K562 (cell line): ENCODE results near the gene CCT7. TPM values are rescaled to one million over a fixed set of nuclear protein-coding genes. Genes with fewer than 3 reads are reported as not detected.

ENCODE experiments used
- EP400 ChIP-seq: fragments of 450-650 bp; IDR thresholded peaks from 2 replicates; pipeline ENCODE4 v1.6.1; 2017; ENCODE audit warnings: antibody characterized with exemption, mild to moderate bottlenecking, moderate library complexity
- ESRRA ChIP-seq: fragments of 450-650 bp; IDR thresholded peaks from 2 replicates; pipeline ENCODE4 v1.6.1; 2014; ENCODE audit warnings: low read depth, mild to moderate bottlenecking, moderate library complexity, borderline replicate concordance
- FUS ChIP-seq: fragments of 200-400 bp; formaldehyde crosslinking; optimal IDR thresholded peaks from 2 replicates; pipeline ENCODE3; 2017; ENCODE audit warnings: low read depth, low read length
- HMG20B ChIP-seq: fragments of 250-450 bp; sonication (Bioruptor Pico); IDR thresholded peaks from 2 replicates; pipeline ENCODE4 v1.5.0; 2021; ENCODE audit warnings: mild to moderate bottlenecking
- KLF13 ChIP-seq: fragments of 450-650 bp; IDR thresholded peaks from 2 replicates; pipeline ENCODE4 v1.6.1; 2016; ENCODE audit warnings: missing genetic modification characterization, low read depth, mild to moderate bottlenecking, missing compliant biosample characterization, moderate library complexity, borderline replicate concordance
- KLF6 ChIP-seq: fragments of 250-450 bp; sonication (Bioruptor Pico); IDR thresholded peaks from 2 replicates; pipeline ENCODE4 v1.4.0; 2020; ENCODE audit warnings: mild to moderate bottlenecking, moderate library complexity, borderline replicate concordance
- LCOR ChIP-seq: sonication (generic); formaldehyde crosslinking; IDR thresholded peaks from 2 replicates; pipeline ENCODE4 v1.8.0; 2022; ENCODE audit warnings: mild to moderate bottlenecking, missing genetic modification reagents
- POLR2B ChIP-seq: fragments of 450-650 bp; IDR thresholded peaks from 2 replicates; pipeline ENCODE4 v1.6.1; 2018; ENCODE audit warnings: low read depth; ENCODE audit not compliant: partially characterized antibody
- RBM34 ChIP-seq: fragments of 200-400 bp; formaldehyde crosslinking; IDR thresholded peaks from 2 replicates; pipeline ENCODE4 v1.6.1; 2018; ENCODE audit warnings: low read length, borderline replicate concordance; ENCODE audit not compliant: insufficient read depth
- TCF7 ChIP-seq: sonication (generic); IDR thresholded peaks from 2 replicates; pipeline ENCODE4 v1.6.1; 2016; ENCODE audit warnings: antibody characterized with exemption, borderline replicate concordance
- TCF7L2 ChIP-seq: fragments of 150-350 bp; IDR thresholded peaks from 2 replicates; pipeline ENCODE4 v1.6.1; 2016; ENCODE audit warnings: low read depth, mild to moderate bottlenecking, low read length, moderate library complexity
- YY1 ChIP-seq, 3 experiments: IDR thresholded peaks; 2 replicates each; pipeline ENCODE4 v1.6.1; 2011; ENCODE audit warnings: low read length in 2 of 3, mild to moderate bottlenecking in 2 of 3, moderate library complexity in 2 of 3, borderline replicate concordance in 1 of 3, control low read depth in 1 of 3, low read depth in 1 of 3; ENCODE audit not compliant: insufficient read depth in 3 of 3, insufficient replicate concordance in 2 of 3, control insufficient read depth in 1 of 3, insufficient read length in 1 of 3; ENCODE audit errors: extremely low read depth in 1 of 3
- ZNF274 ChIP-seq: IDR thresholded peaks from 2 replicates; pipeline ENCODE4 v1.6.1; 2011; ENCODE audit warnings: low read depth, mild to moderate bottlenecking, low read length, moderate library complexity, borderline replicate concordance
- ZNF282 ChIP-seq: sonication (generic); formaldehyde crosslinking; IDR thresholded peaks from 2 replicates; pipeline ENCODE4 v1.8.1; 2023; ENCODE audit warnings: missing genetic modification reagents
- polyA plus RNA-seq, 8 experiments: library from polyadenylated mRNA; depleted of rRNA in 4 of 8; stranded (reverse) in 5 of 8; unstranded in 3 of 8; fragments of >200 nt; fragmentation: Nextera tagmentation in 2 of 8; fragmentation: Illumina TruSeq in 1 of 8; extraction: Ambion mirVana in 2 of 8; extraction: Trizol in 1 of 8; gene quantifications; 2 replicates each; pipeline versions ENCODE4 v1.2.1 to v1.2.3, GENCODE V29; 2011 to 2014; ENCODE audit warnings: inconsistent platforms in 1 of 8, missing spikeins in 1 of 8
- total RNA-seq, 7 experiments: library from RNA; depleted of rRNA in 6 of 7; stranded (reverse); fragments of >200 nt in 6 of 7; fragmentation: Illumina TruSeq in 2 of 7; extraction: Trizol in 2 of 7; gene quantifications; 2 replicates each; pipeline versions ENCODE4 v1.2.1 to v1.2.3, GENCODE V29; 2011 to 2021; ENCODE audit warnings: low replicate concordance in 1 of 7
- TF ChIP-seq, protein P1 (sequence below): sonication (generic); formaldehyde crosslinking; IDR thresholded peaks from 2 replicates; pipeline ENCODE4 v1.8.1; 2023; ENCODE audit warnings: mild to moderate bottlenecking, missing genetic modification reagents
- TF ChIP-seq, protein P2 (sequence below): sonication (generic); formaldehyde crosslinking; IDR thresholded peaks from 2 replicates; pipeline ENCODE4 v1.8.0; 2023; ENCODE audit warnings: mild to moderate bottlenecking, missing genetic modification reagents
- TF ChIP-seq, protein P3 (sequence below): fragments of 250-450 bp; sonication (Bioruptor Pico); IDR thresholded peaks from 2 replicates; pipeline ENCODE4 v1.8.0; 2021; ENCODE audit warnings: borderline replicate concordance, mild to moderate bottlenecking, moderate library complexity; ENCODE audit not compliant: poor library complexity, severe bottlenecking
- TF ChIP-seq, protein P4 (sequence below): sonication (generic); formaldehyde crosslinking; IDR thresholded peaks from 2 replicates; pipeline ENCODE4 v1.8.1; 2023; ENCODE audit warnings: mild to moderate bottlenecking, missing genetic modification reagents, moderate library complexity

CCT7 gene
- total and polyA plus RNA-seq, 9 of the 15 experiments (the other 6 are each of a cell fraction or from before 2014, with no cell fraction given) = 326 to 856 (median 638) TPM

DNA sequence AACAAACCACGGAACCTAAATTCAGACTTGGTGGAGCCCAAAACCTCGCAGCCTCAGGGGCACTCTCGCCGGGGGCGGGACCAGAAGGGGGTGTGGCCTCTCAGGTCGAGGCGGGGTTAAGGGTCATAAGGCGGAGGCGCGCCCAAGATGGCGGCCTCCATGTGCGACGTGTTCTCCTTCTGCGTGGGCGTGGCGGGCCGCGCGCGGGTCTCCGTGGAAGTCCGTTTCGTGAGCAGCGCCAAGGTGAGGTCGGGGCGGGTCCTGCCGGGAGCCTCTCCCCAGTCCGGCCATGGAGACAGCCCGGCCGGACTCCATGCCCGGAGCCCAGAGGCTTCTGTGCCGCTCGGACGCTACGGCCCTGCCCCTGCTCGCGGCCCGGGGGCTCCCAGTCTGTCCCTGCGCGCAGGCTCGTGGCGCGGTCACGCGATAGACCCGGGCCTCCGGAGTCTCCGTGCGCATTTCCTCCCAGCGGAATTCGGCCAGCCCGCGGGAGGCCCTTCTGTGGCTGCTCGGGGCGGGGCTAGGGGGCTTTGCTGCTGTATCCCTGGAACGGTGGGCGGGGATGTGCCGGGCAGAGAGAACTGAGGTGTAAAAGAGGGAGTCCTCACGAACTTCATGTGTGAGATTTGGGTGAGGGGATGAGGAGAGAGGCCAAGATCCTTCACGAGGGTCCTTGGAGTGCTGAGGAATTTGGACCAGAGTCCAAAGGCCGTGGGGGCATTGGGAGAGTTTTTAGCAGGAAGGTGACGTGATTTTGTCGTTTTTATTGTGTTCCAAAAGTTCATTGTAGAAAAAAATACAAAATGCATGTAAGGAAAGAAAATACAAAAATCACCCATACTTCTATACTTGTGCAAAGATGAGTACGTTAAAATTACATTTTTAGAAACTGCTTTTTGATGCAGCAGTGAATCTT lies 19.7 kb upstream of the CCT7 start, which contains the start of gene SMYD5 (continued):
- TF ChIP-seq, protein P1, sequence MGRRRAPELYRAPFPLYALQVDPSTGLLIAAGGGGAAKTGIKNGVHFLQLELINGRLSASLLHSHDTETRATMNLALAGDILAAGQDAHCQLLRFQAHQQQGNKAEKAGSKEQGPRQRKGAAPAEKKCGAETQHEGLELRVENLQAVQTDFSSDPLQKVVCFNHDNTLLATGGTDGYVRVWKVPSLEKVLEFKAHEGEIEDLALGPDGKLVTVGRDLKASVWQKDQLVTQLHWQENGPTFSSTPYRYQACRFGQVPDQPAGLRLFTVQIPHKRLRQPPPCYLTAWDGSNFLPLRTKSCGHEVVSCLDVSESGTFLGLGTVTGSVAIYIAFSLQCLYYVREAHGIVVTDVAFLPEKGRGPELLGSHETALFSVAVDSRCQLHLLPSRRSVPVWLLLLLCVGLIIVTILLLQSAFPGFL (CRISPR knock-in tag) = no peak
- TF ChIP-seq TCF7 (no peak), ZNF282 (CRISPR knock-in tag) (no peak), LCOR (CRISPR knock-in tag) (peak; percentile 56; the same call in 1 of the 2 replicates), HMG20B (CRISPR knock-in tag) (no peak), RBM34 (0 out of 2 replicates have a peak, but pooled peaks have one; percentile 39), ESRRA (no peak), TCF7L2 (0 out of 2 replicates have a peak, but pooled peaks have one; percentile 12), KLF13 (peak; percentile 97), KLF6 (CRISPR knock-in tag) (peak; percentile 70; the same call in 1 of the 2 replicates), FUS (peak; percentile 47), ZNF274 (no peak), EP400 (peak; percentile 98), YY1 (IDR thresholded peaks at IDR 0.05; ENCODE audit: borderline replicate concordance in 1 of 3, control insufficient read depth in 1 of 3, extremely low read depth in 1 of 3, insufficient read depth in 3 of 3, insufficient read length in 1 of 3, insufficient replicate concordance in 2 of 3, low read depth in 1 of 3, low read length in 2 of 3) (peak; percentile 97 to 98 (median 97)), POLR2B (no peak)
- TF ChIP-seq, protein P2, sequence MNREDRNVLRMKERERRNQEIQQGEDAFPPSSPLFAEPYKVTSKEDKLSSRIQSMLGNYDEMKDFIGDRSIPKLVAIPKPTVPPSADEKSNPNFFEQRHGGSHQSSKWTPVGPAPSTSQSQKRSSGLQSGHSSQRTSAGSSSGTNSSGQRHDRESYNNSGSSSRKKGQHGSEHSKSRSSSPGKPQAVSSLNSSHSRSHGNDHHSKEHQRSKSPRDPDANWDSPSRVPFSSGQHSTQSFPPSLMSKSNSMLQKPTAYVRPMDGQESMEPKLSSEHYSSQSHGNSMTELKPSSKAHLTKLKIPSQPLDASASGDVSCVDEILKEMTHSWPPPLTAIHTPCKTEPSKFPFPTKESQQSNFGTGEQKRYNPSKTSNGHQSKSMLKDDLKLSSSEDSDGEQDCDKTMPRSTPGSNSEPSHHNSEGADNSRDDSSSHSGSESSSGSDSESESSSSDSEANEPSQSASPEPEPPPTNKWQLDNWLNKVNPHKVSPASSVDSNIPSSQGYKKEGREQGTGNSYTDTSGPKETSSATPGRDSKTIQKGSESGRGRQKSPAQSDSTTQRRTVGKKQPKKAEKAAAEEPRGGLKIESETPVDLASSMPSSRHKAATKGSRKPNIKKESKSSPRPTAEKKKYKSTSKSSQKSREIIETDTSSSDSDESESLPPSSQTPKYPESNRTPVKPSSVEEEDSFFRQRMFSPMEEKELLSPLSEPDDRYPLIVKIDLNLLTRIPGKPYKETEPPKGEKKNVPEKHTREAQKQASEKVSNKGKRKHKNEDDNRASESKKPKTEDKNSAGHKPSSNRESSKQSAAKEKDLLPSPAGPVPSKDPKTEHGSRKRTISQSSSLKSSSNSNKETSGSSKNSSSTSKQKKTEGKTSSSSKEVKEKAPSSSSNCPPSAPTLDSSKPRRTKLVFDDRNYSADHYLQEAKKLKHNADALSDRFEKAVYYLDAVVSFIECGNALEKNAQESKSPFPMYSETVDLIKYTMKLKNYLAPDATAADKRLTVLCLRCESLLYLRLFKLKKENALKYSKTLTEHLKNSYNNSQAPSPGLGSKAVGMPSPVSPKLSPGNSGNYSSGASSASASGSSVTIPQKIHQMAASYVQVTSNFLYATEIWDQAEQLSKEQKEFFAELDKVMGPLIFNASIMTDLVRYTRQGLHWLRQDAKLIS (CRISPR knock-in tag) = 0 out of 2 replicates have a peak, but pooled peaks have one; percentile 13
- TF ChIP-seq, protein P3, sequence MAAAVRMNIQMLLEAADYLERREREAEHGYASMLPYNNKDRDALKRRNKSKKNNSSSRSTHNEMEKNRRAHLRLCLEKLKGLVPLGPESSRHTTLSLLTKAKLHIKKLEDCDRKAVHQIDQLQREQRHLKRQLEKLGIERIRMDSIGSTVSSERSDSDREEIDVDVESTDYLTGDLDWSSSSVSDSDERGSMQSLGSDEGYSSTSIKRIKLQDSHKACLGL (CRISPR knock-in tag) = peak; percentile 99
- TF ChIP-seq, protein P4, sequence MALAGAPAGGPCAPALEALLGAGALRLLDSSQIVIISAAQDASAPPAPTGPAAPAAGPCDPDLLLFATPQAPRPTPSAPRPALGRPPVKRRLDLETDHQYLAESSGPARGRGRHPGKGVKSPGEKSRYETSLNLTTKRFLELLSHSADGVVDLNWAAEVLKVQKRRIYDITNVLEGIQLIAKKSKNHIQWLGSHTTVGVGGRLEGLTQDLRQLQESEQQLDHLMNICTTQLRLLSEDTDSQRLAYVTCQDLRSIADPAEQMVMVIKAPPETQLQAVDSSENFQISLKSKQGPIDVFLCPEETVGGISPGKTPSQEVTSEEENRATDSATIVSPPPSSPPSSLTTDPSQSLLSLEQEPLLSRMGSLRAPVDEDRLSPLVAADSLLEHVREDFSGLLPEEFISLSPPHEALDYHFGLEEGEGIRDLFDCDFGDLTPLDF = 0 out of 2 replicates have a peak, but pooled peaks have one; percentile 45
